GM18526 (cell line): Measurements from ENCODE around the gene POMC.

ENCODE experiments used
- POLR2A ChIP-seq: IDR thresholded peaks from 3 replicates; pipeline ENCODE4 v1.6.1; 2011; ENCODE audit not compliant: insufficient read length; ENCODE audit errors: extremely low read depth

POMC gene

GRCh38 chr2:25116956-25117355 is 51.4 kb downstream of the POMC start:
- TF ChIP-seq POLR2A: no peak

GRCh38 chr2:25115902-25116301 is 52.5 kb downstream of the POMC start:
- no peak for TF ChIP-seq POLR2A

GRCh38 chr2:25115249-25115883 is 53.0 kb downstream of the POMC start:
- TF ChIP-seq POLR2A: no peak

GRCh38 chr2:25112113-25112512 is 56.3 kb downstream of the POMC start:
- TF ChIP-seq POLR2A: no peak
